ENCODE data around the gene CHRNA4. TPM values are rescaled to one million over a fixed set of nuclear protein-coding genes. Genes with fewer than 3 reads are reported as not detected.
"Not testable (repeated sequence)": the region's sequence is repeated elsewhere in the genome, so short reads cannot be mapped to it uniquely, and the experiment has no call there.

CHRNA4 gene
- total RNA-seq, 2 donors from 2014 or later: not detected

- DNase-seq (ENCODE audit: low spot score): no peak
- intact Hi-C loops (cut with DNase I): no loop called here
These were observed 16.4 kb downstream of the CHRNA4 start for GRCh38 chr20:63344616-63345327.

- intact Hi-C loops (cut with DNase I): no loop called here
These were observed 17.4 kb downstream of the CHRNA4 start for GRCh38 chr20:63343460-63344445.

DNA sequence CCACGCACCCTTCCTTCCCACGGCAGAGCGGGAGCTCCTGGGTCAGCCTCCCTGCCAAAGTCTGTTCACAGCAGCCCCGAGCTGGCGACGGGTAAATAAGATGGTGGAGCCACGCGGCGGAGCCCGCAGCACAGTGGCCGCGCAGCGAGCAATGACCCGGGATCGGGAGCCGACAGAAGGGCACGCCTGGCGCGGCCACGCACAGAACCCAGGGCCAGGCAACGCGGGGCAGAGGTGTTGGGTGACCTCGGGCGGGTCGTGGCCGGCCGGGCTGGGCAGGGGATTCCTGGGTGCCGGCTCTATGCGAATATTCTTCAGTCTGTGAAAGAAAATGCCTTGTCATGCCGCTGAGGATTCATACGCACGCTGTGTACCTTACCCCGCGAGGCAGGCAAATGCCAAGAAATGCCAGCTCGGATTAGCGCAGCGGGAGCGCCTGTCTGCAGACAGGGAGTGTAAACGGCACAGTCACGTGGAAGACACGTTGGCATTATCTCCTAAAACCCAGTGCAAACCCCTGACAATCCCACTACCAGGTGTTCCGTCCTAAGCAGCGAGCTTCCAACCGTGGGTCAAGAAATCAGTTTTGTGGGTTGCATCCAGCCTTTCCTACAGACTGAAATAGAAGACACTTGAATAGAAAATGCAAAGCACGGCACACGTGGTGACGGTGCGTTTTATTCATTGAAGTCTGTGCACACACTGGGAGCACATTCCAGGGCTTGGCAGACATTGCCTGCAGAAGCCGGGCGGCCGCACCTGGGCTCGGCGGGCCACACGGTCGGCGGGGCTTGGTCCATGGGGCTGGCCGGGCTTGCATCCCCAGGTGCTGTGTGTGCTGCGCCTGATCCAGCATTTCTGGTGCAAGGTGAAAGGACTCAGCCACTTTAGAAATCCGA lies 18.3 kb downstream of the CHRNA4 start:
- intact Hi-C loops (cut with DNase I): no loop called here
- no peak for DNase-seq (ENCODE audit: low spot score)

More at GRCh38 chr20:63343460-63344445, 17.4 kb downstream of the CHRNA4 start:
- no peak for DNase-seq (ENCODE audit: low spot score)

GRCh38 chr20:63340158-63340688 lies 20.9 kb downstream of the CHRNA4 start:
- intact Hi-C loops (cut with DNase I); DNase-seq (ENCODE audit: low spot score): not testable (repeated sequence)

- DNase-seq (ENCODE audit: low spot score); intact Hi-C loops (cut with DNase I): not testable (repeated sequence)
These were observed 21.7 kb downstream of the CHRNA4 start for GRCh38 chr20:63339154-63340094.

DNA sequence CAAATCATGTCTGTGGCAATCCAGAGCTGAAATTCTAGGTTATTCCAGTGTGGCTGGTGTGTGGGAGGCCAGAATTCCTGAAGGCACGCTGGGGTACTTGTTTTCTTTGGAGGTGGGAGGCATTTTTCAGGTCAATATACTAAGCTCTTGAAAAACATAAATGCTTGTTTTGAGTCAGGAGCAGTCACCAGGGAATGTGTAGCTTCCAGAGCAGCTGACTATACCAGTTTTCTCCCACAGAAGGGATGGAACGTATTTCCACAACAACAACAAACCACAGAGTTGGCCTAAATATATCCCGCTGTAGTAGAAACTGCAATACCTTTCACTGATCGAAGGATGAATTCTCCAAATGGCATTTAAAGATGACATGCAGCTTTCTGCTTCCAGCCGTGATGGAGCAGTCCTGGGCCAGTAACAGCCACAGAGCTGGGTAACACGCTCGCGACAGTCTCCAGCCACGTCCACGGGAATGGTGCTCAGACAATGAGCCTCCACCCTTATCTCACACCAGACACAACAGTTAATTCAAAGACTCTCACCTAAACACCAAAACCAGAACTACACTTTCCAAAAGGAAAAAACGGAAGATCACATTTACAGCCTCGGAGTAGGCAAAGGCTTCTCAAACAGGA lies 23.2 kb downstream of the CHRNA4 start:
- no peak for DNase-seq (ENCODE audit: low spot score)
- intact Hi-C loops (cut with DNase I): no loop called here

DNA sequence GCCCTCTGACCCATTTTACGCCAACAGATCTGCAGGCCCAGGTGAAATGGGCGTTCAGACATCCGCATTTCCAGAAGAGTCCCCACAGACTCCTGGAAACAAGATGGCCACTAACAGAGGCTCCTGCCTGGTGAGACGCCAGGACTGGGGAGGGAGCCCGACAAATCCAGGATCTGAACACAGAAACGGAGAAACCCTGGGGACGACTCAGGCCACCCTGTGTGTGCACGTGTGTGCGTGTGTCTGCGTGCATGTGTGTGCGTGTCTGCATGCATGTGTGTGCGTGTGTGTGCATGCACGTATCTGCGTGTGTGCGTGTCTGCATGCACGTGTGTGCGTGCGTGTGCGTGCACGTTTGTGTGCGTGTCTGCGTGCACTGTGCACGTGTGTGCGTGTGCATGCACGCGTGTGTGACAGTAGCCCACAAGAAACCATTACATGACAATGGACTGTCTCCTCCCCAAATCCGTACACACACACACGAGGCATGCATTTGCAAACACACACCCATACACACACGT lies 24.9 kb downstream of the CHRNA4 start:
- intact Hi-C loops (cut with DNase I): no loop called here
- DNase-seq (ENCODE audit: low spot score): no peak

DNA sequence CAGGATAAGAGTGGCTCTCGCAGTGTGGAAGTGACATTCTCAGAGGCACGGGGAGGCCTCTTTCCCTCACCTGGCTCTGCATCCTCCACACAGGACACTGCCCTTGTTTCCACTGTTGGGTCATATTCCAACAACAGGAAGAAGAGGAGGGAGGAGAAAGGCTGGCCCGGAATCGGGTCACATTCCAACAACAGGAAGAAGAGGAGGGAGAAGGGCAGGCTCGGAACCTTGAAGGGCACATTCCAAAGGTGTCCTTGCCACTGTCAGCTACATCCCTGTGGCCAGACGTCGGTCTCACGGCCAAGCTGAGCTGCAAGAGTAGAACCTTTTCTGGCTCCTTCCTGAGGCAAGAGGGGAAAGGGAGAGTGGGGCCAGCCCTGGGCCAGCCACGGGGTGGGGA lies 25.4 kb downstream of the CHRNA4 start:
- intact Hi-C loops (cut with DNase I): no loop called here
- no peak for DNase-seq (ENCODE audit: low spot score)

GRCh38 chr20:63335060-63335459 lies 26.1 kb downstream of the CHRNA4 start:
- intact Hi-C loops (cut with DNase I); DNase-seq (ENCODE audit: low spot score): not testable (repeated sequence)

GRCh38 chr20:63334356-63334755 lies 26.8 kb downstream of the CHRNA4 start:
- no peak for DNase-seq (ENCODE audit: low spot score)
- intact Hi-C loops (cut with DNase I): no loop called here

DNA sequence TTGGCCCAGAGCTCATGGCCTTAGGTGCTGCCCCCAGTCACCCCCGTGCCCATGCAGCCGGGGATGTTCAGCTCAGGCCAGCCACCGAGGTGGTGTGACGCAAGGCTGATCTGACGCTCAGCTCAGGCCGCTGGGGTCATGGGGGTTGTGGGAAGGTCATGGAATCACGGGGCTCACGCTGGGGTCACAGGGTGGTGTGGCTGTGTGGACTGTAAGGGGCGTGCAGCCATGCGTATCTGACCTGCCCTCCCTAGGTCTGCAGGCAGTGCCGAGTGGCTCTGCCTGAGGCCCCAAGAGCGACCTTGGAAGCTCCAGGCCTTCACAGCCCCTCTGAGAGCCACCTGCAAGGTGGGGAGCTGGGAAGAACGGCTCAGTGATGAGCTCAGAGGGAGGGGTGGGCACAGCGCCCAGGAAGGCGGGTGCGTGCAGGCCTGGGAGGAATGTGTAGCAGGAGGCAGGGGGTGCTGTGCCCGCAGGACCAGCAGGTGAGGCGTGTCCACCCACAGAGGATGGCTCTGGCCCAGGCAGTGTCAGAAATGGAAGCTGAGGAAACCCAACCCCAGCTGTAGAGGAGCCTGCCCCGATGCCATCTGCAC lies 27.8 kb downstream of the CHRNA4 start:
- intact Hi-C loops (cut with DNase I): no loop called here
- no peak for DNase-seq (ENCODE audit: low spot score)

- intact Hi-C loops (cut with DNase I): no loop called here
- DNase-seq (ENCODE audit: low spot score): no peak
These were observed 28.5 kb downstream of the CHRNA4 start for GRCh38 chr20:63332488-63333240.

DNA sequence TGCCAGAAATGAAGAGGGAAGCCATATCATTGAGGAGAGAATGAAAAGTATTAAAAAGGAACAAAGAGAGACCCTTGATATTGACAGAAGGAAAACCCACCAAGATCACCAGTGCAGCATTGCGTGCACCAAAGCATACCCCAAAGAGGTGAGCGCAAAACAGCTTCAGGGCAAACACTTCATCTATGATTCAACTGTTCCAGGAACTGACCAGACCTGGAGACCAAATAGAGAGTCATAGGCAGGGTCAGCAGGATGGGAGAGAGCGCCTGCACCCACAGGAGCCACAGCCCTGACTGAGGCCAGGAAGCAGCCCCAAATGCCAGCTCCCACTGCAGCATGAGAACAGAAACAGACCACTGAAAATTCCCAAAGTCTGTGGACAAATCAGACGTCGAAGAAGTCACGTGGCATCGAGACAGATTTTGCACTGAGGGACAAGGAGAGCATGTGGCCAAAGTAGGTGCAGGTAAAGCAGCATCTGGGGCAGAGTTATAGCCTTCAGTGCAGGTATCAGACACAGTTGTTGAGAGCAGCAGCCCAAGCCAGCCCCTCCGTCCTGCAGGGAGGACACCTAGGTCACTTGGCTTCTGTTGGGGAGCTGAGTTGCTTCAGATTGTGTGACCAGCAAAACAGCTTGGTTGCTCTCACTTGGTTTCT lies 29.3 kb downstream of the CHRNA4 start:
- intact Hi-C loops (cut with DNase I): no loop called here
- DNase-seq (ENCODE audit: low spot score): no peak

GRCh38 chr20:63330940-63331339 lies 30.2 kb downstream of the CHRNA4 start:
- intact Hi-C loops (cut with DNase I): no loop called here
- DNase-seq (ENCODE audit: low spot score): no peak

GRCh38 chr20:63330084-63330760 lies 30.9 kb downstream of the CHRNA4 start:
- intact Hi-C loops (cut with DNase I): no loop called here
- DNase-seq (ENCODE audit: low spot score): no peak
